HG03439 (cell line): ENCODE results near the gene CNTNAP2.

Source experiments
- ATAC-seq: cut with Tn5 transposase; IDR thresholded peaks from one replicate; pipeline ENCODE4 v1.9.1; 2021; ENCODE audit warnings: mild to moderate bottlenecking, moderate library complexity; ENCODE audit not compliant: unreplicated experiment

The CNTNAP2 gene

DNA sequence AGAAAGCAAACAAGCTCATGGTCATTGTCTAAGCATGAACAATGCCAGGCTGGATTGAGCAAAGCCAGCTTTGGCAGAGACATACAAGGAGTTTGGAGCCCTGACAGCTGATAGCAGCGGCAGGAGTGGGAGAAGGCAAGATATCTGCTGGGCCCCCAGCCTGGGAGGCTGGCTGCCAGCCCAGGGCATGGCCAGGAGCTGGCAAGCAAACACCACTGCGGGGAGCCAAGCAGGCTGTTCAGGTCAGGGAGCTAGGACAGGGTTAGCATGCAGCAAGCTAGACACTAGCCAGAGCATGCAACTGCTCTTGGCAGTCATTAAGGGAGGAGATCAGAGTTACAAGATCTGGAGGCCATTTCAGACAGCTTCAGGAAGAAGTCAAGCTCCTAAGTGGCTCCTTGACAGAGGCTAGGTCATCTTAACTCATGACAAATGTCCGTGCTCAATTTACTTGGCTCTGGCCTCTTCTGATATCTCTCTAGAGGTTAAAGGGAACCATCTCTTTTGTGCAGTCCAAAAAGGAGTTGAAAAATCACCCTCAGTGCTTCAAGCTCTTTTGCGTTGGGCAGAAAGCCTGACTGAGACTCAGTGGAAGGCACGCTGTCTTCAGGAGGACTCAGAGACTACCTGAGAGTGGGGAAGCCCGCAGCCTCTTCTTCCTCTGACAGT, 2037.1 kb downstream of the CNTNAP2 start:
- ATAC-seq = no peak

DNA sequence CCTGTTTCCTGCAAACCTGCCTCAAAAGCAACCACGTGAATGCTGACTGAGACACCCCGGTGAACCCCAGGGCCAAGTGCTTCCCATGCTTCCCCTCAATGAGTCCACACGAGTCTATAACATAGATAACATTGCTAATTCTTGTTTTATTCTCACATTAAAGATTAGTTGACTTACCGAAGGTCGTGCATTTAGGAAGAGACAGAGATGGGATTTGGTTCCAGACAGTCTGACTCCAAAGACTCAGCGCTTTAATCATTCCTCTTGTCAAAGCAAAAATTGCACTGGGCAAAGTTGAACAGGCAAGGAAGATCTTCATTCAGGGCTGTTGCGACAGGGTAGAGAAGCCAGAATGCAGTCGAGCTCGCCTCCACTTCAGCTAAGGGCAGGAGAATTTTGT, 2038.4 kb downstream of the CNTNAP2 start:
- ATAC-seq = no peak

GRCh38 chr7:148155826-148156225, 2039.2 kb downstream of the CNTNAP2 start:
- ATAC-seq = no peak

DNA sequence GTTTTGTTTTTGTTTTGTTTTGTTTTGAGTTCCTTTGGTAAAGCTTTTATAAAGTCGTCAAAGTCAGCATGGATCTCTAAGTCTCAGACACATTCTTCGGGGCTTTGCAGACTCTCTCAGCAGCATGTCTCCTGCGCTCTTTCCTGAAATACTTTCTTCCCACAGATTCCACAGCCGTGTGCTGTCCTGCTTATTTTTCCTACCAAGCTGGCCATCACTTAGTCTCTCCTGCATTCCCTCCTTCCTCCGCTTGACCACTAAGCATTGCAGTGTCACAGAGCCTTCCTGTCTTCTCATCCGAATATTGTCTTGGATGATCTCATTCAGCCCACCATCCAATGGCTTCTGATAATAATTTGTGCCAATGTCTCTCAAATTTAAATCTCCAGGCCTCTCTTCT, 2039.6 kb downstream of the CNTNAP2 start:
- no peak for ATAC-seq

DNA sequence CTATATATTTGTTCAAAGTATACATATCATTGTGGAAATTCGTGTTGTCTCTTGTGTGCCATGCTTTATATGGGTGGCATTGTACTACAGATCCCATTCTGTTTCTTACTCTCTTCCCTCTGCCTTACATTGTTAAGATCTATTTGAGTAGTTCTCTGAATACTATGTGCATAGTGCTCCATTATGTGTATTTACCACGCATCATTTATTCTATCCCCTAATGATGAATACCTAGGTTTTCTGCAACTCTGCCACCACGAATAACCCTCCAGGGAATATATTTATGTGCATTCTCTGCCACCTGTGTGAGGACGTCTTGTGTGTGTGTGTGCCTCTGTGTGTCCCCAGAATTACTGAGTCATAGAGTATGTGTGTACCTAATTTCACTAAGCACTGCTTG, 2042.7 kb downstream of the CNTNAP2 start:
- no peak for ATAC-seq

DNA sequence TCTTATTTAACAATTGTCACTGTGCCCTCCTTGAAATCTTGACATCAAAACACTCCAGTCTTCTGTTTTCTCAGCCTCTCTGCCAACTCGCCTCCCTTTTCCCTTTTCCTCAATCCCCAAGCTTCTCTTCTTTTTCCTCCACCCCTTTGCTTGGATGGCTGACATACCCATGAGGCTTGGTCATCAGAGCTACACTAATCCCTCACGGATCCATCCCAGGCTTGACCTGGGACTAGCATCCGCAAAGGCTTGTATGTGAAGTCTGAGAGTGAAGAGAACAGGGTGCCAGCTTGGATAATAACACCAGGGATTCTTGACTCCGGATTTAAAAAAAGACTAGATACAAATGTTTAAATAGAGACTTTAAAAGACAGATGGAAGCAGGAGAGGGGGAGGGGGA, 2045.2 kb downstream of the CNTNAP2 start:
- no peak for ATAC-seq

- no peak for ATAC-seq
These were observed 2046.2 kb downstream of the CNTNAP2 start for GRCh38 chr7:148162808-148163207.

DNA sequence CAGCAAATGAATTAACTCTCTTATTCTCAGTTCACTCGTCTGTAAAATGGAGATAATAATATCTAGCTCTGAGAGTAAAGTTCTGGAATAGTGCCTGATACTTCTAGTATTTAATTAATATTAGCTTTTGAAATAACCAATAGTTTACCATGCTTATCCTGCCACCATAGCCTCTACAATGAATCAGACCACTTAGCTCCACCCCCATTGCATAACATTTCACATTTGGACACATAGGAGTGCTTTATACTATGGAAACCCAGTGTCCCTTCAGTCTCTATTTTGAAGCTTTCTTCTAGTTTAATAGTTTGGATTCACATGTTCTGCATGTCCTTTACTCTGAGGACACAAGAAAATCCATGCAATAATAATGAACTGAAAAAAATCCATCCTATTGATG, 2046.6 kb downstream of the CNTNAP2 start:
- no peak for ATAC-seq

DNA sequence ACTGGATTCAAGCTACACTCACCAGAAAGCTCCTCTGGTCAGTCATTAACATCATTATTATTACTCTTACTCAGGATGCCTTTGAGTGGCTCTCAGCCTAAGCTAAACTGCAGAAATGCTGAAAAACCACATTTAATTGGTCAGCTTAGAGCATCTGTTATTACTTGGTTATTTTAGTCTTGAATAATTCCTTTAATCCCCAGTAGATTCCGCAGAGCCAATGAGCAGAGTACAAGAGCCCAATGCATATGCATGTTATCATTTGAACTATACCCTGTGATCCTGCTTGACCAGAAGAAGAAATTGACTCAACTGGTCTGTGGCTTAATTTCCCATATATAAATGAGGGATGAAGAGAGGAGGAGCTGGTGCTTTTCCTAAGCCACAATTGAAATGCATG, 2056.3 kb downstream of the CNTNAP2 start:
- no peak for ATAC-seq

GRCh38 chr7:148173369-148173768, 2056.8 kb downstream of the CNTNAP2 start:
- ATAC-seq = no peak

GRCh38 chr7:148174376-148174775, 2057.8 kb downstream of the CNTNAP2 start:
- ATAC-seq = no peak

GRCh38 chr7:148175512-148175911, 2058.9 kb downstream of the CNTNAP2 start:
- no peak for ATAC-seq

DNA sequence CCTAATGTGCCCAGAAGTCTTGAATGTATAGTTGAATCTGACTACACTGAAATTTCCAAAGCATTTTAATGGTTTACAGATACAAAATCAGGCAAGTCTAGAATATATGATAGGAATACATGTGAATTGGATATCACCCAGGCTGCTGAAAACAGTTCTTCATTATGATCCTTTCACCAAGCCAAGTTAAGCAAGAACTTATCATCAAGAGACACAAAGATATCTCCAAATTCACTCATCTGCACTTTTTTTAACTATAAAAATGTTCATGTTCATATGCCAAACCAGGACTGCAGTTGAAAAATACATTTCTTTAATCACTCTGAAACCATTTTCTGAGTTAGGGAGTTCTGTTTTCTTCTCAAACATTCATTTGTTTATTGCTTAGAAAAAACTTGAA, 2061.4 kb downstream of the CNTNAP2 start:
- ATAC-seq = no peak

DNA sequence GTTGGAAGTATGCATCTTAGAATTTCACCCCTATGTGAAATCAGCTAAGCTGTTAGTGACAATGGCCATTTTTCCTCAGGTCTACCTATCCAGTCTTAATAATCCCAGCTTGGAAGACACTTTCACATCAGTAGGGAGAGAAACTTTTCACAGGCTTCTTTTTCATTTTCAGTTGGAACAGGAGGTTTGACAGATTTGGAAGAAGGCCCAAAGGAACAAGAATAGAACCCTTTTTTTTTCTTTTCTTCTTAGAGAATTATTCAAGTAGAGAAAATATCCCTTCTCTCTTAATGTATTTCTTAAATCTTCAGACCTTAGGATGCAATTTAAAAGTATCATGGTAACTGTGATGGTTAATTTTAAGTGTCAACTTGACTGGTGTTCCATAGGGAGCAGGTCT, 2063.5 kb downstream of the CNTNAP2 start:
- no peak for ATAC-seq

DNA sequence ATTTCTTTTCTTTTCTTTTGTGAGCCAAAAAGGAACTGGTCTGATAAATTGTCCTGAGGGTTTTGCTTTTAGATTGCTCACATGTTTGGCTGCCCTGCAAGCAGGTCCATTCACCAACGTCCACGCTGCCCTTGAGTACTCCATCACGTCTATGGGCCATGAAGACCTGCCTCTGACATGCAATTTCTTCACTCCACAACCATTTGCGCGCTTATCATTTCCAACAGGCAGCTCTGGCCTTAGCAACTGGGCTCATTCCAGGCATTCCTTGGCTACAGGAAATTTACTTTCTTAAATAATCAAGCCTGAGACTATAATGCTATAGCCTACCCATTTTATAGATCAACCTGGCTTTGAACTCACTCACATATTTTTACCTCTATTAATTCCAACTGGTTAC, 2065.7 kb downstream of the CNTNAP2 start:
- ATAC-seq = no peak

GRCh38 chr7:148185041-148185440, 2068.4 kb downstream of the CNTNAP2 start:
- ATAC-seq = no peak

GRCh38 chr7:148187471-148187870, 2070.9 kb downstream of the CNTNAP2 start:
- no peak for ATAC-seq

DNA sequence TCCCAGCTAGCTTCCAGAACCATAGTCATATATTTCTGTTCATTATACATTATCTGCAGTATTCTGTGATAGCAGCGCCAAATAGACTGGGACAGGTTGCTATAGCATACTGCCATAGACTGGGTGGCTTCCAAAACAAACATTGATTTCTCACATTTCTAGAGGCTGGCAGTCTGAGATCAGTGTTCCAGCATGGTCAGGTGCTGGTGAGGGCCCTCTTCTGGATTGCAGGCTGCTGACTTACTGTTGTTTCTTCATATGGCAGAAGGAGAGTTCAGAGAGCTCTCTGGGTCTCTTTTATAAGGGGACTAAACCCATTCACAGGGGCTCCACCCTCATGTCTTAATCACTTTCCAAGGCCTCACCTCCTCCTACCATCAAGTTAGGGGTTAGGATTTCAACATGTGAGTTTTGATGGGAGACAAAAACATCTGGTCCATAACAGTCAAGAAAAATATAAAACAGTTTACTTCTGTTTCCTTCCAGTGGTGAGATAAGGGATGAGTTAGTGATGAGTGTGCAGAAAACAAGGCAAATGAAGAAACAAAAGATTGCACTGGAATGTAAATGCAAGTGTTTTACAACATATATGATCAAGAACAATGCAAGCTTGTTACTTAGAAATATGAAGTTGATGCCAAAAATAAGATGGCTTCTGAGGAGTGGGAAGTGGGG, 2074.9 kb downstream of the CNTNAP2 start:
- ATAC-seq = no peak

DNA sequence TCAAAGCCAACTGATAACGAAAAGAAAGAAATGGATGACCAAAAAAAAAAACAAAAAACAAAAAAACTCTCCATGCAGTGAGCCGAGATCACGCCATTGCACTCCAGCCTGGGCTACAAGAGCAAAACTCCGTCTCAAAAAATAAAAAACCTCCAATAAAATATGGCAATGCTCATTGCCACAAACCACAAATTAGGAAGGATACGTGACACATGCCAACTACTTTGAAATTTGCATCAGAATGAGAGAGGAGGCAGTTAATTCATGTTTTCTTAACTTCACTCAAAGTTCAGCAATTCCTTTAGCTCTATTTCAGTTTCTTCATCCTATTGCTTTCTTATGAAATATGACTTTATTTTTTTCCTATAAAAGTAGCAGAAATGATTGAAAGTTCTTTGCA, 2075.9 kb downstream of the CNTNAP2 start:
- ATAC-seq = no peak

- no peak for ATAC-seq
These were observed 2085.4 kb downstream of the CNTNAP2 start for GRCh38 chr7:148201992-148202391.

DNA sequence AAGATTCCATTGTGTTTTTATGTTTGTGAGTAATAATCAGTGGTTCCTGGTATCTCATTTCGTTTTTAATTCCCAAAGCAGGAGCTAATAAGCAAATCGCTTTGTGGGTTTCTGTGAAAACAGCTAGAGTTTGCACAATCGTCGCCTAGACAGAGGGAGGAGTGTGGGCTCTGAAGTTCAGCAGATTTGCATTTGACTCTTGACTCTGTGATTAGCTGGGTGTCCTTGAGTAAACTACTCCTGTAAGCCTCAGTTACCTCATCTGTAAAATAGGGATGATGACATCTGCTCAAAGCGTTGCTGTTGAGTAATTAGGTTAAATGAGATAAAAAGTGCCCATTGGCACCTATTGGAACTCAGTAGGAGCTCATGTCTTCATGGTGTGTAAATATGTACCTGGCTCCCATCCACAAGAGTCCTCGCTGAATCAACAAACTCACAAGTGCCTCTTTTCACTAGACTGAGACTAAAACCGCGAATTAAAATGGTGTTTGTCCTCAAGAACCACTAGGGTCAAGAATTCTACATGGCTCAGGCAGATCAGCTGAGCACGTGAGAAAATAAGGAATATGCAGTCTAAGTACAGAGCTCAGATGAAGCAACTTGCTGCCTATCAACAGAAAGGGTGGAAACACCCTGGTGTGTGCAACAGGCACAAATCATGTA, 2088.2 kb downstream of the CNTNAP2 start:
- no peak for ATAC-seq

DNA sequence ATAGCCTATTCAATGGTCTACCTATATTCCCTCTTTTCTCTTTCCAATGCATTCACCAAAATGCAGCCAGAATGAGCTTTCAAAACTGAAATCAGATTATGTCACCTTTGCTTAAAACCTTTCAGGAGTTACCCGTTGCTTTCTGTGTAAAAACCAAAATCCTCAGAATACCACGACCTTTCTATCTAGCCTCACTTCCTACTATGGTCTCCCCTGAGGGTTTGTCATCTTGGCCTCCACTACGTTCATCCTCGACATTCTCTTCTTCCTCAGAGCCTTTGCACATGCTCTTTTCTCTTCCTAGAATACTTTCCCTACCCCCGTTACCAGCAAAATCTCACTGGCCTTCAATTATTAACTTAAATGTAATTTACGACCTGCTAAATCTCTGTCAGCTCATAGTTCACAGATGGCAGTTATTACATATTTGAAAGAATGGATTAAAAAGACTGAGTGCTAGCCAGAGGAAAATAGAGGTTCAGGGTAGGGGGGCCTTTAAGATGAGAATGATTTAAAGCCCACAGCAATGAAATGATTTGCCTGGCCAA, 2093.1 kb downstream of the CNTNAP2 start:
- no peak for ATAC-seq
